HG03108 (cell line): Measurements from ENCODE around the gene FUNDC1.

Experiments used
- ATAC-seq: cut with Tn5 transposase; IDR thresholded peaks from one replicate; pipeline ENCODE4 v1.9.1; 2021; ENCODE audit warnings: moderate library complexity; ENCODE audit not compliant: unreplicated experiment

FUNDC1 gene

GRCh38 chrX:44482575-44482974 lies 60.1 kb downstream of the FUNDC1 start:
- no peak for ATAC-seq

DNA sequence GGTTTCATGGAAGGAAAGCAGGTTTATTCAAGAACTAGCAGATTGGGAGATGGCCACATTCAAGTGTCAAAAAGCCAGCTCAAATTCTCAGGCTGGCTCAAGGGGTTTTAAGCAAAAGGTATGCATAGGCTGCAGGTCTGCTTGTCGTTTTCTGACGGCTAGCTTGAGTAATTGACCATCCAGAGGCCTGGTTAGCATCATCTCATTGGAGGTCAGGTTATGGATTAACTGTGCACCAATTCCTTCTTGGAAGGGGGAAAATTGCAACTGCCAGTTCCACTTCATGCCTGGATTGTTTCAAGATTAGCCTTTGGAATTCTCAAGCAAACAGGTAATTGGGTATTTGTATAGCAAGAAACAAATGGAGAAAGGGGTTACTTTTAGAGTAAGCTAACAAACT lies 62.1 kb downstream of the FUNDC1 start:
- no peak for ATAC-seq

DNA sequence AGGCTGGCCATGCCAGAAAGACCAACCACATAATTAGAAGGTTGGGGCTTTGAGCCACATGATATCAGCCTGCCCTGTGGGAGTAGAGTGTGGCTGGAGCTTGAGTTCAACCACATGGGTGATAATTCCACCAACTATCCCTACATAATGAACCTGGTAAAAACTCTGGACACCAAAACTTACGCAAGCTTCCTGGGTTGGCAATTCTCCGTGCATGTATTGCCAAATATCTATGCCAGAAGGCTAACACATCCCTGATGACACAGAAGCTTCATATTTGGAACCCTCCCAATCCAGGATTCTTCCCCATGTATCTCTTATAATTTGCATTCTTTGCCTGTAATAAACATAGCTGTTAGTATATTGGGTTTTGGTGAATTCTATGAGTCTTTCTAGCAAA lies 68.2 kb downstream of the FUNDC1 start:
- ATAC-seq = no peak
